Measurements from ENCODE around the gene ST8SIA2.

Gene ST8SIA2

DNA sequence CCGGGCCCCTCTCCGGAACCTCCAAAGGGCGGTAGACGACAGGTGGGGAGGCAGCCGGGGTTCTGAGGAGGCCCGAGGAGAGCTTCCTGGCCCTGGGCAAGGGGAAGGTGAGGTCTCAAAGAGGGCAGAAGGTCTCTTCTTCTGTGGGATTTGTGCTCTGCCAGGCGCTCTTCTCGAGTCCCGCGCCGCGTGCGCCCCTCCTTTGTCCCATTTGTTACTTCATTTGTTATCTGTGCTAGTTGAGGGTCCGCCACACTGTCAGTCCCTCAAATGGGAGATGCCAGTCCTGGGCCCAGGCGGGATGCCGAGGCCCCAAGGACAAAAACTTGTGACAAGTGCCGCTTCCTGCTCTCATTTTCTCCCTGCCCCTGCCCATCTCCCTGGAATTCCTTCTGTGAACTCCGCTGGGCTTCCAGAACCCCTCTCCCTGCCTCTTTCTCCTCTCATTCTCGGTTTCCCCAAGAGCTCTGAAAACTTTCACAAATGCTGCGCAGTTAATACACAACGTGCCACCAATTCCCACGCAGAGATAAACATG lies 1.5 kb downstream of the ST8SIA2 start:
- no peak for DNase-seq (ENCODE audit: low read depth)

DNA sequence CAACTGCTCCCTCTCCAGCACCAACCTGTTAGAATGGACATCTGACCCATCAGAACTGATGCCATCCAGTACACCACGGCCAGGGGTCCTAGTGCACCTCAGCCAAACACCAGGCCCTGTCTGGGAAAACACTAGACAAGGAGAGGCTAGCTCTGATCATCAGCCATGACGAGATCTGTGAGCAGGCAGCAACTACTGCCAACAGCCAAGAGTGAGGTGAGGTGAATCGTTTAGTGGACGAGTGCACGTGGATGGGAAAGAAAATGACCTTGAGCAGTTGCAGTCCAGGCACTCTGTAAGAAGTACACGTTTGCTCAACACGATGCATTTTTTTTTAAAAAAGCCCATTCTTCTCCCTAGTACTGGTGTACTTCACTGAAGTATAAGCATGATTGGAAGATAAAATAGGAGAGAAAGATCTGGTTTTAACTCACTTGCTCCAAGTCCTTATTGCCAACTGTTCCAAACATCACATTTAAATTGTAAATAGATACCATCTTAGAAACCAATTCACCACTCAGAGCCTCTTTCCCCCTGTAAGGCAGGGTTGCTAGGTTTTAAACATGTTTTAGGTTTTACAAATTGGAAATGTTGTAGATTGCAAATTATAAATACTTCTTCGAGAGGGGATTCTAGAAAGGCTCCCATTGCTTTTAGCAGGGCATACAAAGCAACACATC lies 5.7 kb downstream of the ST8SIA2 start:
- DNase-seq (ENCODE audit: low read depth), result no peak

DNA sequence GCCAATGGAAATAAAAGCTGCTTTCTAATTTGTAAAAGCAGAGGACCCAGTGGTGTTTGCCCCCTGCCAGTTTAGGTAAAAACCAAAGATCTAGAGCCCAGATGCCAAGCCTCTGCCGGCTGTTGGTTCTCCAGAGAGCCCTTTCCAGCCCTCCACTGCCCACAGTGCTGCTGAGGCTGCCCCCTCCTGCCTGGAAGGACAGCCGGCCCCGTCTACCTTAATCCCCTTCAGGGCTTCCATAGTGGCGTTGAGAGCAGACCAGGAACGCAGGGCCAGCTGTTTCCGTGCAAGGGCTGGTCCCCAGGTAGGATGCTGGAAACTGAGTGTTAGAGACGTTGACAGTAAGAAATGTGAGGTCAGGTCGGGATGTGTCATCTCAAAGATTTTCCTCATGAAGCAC lies 6.9 kb downstream of the ST8SIA2 start:
- no peak for DNase-seq (ENCODE audit: low read depth)

GRCh38 chr15:92400980-92401787 lies 7.5 kb downstream of the ST8SIA2 start:
- no peak for DNase-seq (ENCODE audit: low read depth)

DNA sequence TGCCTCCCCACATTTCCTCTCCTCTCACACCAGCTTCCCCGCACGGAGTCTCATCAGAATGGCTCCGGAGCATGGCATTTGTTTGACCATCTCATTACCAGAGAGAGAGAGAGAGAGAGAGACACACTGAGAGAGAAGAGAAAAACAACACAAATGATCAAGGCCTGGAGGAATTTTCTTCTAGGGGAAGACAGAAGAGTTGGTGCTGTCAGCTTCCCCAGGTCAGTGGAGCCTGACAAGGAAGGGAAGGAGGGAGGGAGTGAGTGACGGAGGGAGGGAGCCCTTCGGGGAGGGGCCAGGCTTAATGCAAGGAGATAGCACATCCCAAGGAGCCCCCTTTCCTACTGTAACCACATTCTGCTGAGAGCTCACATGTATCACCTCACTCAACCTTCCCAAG lies 9.1 kb downstream of the ST8SIA2 start:
- DNase-seq (ENCODE audit: low read depth), result no peak

- DNase-seq (ENCODE audit: low read depth), result no peak
Observed at GRCh38 chr15:92405942-92406341, 12.3 kb downstream of the ST8SIA2 start.

DNA sequence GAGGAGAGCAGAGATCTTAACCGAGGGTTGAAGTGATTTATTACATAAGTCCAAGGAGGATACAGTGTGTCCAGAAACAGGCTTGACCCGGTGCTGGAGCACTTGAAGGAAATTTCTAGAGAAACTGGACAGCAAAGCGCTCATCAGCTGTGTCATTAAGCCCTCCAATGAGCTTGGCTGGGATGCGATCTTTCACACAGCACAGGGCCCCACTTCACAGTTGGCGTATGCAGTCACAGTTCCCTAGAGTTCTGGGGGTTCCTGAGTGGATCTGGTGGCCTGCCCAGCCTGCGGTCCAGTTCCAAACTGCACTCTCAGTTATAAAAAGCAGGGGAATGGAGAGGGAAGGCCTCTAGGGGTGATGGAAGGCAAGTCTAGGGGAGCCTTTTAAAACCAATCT lies 13.6 kb downstream of the ST8SIA2 start:
- DNase-seq (ENCODE audit: low read depth), result no peak

DNA sequence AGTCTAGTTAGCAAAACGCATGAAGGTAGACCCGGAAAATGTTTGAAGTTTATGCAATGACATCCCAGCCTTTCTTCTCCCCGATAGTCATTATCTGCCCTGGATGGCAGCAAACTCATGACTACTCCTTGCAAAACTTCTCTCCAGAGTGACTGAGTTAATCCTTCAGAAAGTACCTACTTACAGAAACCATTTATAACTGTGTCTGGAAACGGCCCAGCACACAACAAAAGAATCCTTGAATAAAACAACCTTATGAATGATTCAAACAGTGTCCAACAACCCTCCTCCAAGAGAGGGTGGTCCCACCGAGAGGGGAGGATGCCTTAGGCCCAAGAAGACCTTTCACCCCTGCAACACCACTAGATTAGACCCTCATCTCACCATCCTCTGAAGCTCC lies 14.2 kb downstream of the ST8SIA2 start:
- no peak for DNase-seq (ENCODE audit: low read depth)

DNA sequence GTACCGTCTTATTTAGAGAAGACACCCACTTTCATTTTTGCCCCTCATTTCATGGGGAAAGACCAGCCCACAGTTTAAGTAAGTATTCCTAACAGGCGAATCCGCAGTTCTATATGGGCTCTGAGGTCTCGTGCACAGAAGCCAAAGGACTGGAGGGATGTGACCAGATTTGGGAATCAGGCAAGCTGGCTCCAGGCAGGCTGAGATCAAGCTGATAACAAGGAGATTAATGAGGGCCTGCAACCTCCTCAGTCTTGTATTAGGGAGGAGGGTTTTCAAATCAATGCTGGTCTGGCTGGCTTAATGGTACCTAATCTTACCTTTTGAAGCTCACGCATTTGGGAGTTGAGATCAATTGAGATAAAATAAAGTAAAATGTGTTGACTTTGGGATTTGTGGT lies 15.3 kb downstream of the ST8SIA2 start:
- no peak for DNase-seq (ENCODE audit: low read depth)

DNA sequence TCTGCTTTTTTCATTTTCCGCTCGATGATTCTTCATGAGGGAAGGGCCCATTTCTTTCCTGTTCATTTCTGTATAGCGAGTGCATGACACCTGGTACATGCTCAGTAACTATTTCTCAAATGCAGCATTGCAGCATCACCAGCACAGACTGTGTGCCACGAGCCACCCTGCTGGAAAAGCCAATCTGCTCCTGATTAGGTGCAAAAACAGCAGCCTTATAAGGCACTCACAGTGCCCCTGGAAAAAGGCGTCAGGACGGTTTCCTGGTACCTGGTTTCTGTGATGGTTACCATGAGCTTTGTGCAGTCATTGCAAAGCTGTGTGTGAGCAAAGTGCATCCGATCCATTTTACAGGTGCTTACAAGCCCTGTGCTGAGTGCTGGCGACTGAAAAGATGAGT lies 15.8 kb downstream of the ST8SIA2 start:
- no peak for DNase-seq (ENCODE audit: low read depth)

DNA sequence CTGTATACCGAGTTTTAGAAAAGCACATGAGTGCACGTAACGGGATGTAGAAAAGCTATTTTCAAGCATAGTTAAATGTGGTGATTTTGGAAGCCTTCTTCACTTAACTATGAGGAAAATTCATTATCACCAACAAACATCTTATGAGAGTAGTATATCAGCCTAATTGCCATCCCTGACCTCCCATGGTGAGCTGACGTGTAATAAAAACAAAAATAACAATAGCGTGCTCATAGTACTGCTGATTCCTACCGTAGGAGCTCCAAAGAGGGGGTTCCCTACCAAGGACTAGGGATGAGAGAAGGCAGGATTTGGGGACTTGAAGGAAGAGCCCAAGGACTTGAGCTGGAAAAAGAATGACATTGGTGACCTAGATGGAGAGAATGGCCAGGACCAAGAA lies 16.9 kb downstream of the ST8SIA2 start:
- DNase-seq (ENCODE audit: low read depth), result no peak

DNA sequence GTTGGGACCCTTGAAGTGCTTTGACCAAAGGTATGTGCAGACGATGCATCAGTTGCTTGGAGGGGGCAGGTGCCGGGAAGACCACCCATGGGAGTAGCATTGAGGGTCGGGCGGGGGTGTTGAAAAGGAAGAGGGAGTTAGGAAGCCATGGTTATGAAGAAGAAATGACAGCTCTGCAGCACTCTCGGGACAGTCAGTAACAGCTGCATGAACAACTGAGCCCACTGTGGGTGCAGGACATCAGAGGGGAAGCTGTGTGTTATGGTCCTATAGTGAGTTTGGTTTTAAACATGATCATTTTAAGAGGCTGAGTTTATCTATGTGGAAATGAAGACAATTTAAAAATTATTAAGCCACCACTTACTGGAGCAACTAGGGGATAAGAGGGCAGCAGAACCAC lies 17.6 kb downstream of the ST8SIA2 start:
- no peak for DNase-seq (ENCODE audit: low read depth)

GRCh38 chr15:92413510-92413909 lies 19.8 kb downstream of the ST8SIA2 start:
- no peak for DNase-seq (ENCODE audit: low read depth)

DNA sequence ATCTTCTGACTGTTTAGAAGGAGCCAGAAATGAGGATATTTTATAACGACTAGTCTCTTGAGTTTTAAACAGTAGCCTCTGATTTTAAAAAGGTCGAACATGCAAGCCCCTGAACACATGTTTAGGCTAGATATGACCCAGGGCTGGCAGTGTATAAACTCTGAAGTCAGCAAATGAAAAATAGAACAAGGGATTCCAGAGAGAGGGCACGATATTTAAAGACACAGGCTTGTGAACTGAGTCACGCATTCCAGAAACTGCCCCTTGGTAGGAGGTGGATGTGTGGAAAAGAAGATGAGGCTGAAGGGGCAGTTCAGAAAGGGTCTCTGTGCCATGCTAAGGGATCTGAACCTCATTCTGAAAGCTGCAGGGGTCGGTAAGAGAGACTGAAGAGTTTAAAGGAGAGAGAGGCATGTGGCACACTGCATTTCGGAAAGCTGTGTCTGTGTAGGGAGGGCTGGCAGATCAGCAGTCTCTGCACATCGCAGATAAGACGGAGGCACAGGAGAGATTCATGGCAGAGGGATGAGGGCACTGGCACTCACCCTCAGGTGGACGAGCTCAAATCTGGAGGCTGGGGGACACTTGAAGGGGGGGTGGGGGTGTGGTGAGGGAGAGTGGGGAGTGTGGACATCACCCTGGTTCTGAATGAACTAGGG lies 22.1 kb downstream of the ST8SIA2 start:
- DNase-seq (ENCODE audit: low read depth), result no peak

GRCh38 chr15:92416557-92416956 lies 22.9 kb downstream of the ST8SIA2 start:
- DNase-seq (ENCODE audit: low read depth), result no peak

GRCh38 chr15:92417716-92418115 lies 24.0 kb downstream of the ST8SIA2 start:
- no peak for DNase-seq (ENCODE audit: low read depth)

- no peak for DNase-seq (ENCODE audit: low read depth)
Observed at GRCh38 chr15:92418864-92419263, 25.2 kb downstream of the ST8SIA2 start.

GRCh38 chr15:92421976-92422375 lies 28.3 kb downstream of the ST8SIA2 start:
- DNase-seq (ENCODE audit: low read depth), result no peak

DNA sequence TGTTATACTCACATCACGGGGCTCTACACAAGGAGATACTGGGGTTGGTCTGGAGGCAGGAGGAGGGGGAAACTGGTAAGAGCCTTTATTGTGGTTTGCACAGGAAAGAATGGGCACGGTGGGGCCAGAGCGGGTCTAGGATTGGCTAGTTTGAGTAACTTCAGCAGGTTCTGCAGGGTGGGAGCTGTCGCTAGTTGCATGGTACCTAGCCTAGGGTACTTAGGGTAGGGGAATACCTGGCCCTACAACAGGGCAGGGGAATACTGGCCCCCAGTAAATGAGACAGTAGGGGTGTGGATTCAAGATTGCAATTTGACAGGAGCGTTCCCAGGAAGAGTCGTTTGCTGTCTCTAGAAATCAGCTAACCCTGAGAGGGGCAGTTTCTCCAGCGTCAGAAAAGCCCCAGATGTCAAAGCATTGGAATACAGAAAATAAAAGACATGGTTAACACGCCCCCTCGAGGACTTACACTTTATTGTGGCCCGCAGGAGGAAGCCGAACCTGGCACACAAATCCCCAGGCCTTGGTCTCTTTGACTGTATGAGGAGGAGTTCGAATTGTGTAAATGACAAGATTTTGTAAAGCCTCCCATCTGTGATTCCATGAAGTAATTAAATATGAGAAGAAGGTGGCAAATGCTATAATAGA lies 32.0 kb downstream of the ST8SIA2 start:
- DNase-seq (ENCODE audit: low read depth), result no peak

DNA sequence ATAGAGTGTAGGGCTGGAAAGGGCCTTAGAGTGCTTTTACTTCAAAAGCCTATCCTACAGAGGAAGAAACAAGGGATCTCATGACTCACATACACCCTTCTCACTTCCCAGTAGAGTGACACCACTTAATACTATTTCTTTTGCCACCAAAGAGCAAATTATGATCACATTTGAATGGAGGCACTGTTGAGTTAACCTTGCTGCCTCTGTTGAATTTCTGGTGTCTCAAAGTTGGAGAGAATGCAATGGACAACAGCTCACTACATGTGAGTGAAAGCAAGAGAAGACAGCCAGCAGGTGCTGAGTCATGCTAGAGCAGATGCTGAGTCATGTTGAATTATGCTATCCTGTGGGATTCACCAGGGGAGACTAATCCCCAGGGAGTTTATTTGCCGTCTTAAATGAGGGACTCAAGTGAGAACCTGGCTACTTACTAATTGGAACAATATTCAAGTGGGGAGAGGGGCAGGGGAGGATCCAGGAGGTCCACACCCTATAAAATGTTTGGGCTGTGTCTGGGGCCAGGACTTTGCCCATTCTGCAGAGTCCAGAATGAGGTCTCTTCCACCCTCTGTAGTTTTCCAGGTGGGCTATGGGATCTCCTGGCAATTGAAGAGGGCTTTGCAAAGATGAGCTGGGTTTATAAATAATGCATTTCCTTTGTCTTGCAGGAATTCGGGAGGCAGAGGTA lies 35.8 kb downstream of the ST8SIA2 start:
- no peak for DNase-seq (ENCODE audit: low read depth)

- DNase-seq (ENCODE audit: low read depth), result no peak
Observed at GRCh38 chr15:92430069-92430440, 36.4 kb downstream of the ST8SIA2 start.

- no peak for DNase-seq (ENCODE audit: low read depth)
Observed at GRCh38 chr15:92435145-92435544, 41.5 kb downstream of the ST8SIA2 start.

All from T follicular helper cell (primary cell).